ENCODE results near the gene FAM153A.
"Not testable (repeated sequence)": the region's sequence is repeated elsewhere in the genome, so short reads cannot be mapped to it uniquely, and the experiment has no call there.

DNA sequence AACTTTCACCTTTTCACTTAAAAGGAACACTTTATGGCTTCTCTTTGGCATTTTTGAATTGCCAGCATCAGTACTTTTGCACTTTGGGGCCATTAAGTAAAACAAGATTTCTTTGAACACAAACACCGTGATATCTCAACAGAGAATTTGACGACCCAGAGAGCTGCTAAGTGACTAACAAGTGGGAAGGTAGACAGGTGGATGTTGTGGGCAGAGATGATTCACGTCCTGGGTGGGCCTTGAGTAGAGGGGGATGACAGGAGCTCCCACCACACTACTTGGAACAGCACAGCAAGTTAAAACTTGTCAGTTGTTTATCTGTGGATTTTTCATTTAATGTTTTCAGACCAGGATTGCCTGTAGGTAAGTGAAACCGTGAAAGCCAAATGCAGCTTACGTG, 18.7 kb upstream of the FAM153A start:
- TF ChIP-seq, protein P1, sequence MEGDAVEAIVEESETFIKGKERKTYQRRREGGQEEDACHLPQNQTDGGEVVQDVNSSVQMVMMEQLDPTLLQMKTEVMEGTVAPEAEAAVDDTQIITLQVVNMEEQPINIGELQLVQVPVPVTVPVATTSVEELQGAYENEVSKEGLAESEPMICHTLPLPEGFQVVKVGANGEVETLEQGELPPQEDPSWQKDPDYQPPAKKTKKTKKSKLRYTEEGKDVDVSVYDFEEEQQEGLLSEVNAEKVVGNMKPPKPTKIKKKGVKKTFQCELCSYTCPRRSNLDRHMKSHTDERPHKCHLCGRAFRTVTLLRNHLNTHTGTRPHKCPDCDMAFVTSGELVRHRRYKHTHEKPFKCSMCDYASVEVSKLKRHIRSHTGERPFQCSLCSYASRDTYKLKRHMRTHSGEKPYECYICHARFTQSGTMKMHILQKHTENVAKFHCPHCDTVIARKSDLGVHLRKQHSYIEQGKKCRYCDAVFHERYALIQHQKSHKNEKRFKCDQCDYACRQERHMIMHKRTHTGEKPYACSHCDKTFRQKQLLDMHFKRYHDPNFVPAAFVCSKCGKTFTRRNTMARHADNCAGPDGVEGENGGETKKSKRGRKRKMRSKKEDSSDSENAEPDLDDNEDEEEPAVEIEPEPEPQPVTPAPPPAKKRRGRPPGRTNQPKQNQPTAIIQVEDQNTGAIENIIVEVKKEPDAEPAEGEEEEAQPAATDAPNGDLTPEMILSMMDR (IDR thresholded peaks at IDR 0.05), result not testable (repeated sequence)
- TF ChIP-seq POLR2A (IDR thresholded peaks at IDR 0.05), result not testable (repeated sequence)

Data from testis (tissue), 2 donors.